Endodermal cell (in vitro differentiated cells): ENCODE measurements around the gene TSPAN18. TPM values are rescaled to one million over a fixed set of nuclear protein-coding genes. Genes with fewer than 3 reads are reported as not detected.

ENCODE experiments used
- DNase-seq: peaks from one replicate; pipeline ENCODE4 v3.0.0-alpha.2; 2017
- H3K27ac ChIP-seq: 2 replicates; pipeline ENCODE4 v1.5.1; 2013; ENCODE audit warnings: mild to moderate bottlenecking, low read depth, low read length, moderate library complexity
- H3K27me3 ChIP-seq: 2 replicates; pipeline ENCODE4 v1.6.1; 2013; ENCODE audit warnings: mild to moderate bottlenecking, low read length, moderate library complexity; ENCODE audit not compliant: insufficient read depth, control insufficient read depth, poor library complexity, severe bottlenecking
- H3K36me3 ChIP-seq: 2 replicates; pipeline ENCODE4 v1.7.0; 2013; ENCODE audit warnings: mild to moderate bottlenecking, low read length, moderate library complexity; ENCODE audit not compliant: control insufficient read depth, insufficient read depth
- H3K4me1 ChIP-seq: one replicate; pipeline ENCODE4 v1.7.0; 2013; ENCODE audit warnings: low read length; ENCODE audit not compliant: control insufficient read depth, insufficient read depth
- H3K4me3 ChIP-seq: 2 replicates; pipeline ENCODE4 v1.5.1; 2013; ENCODE audit warnings: mild to moderate bottlenecking, low read length, moderate library complexity
- H3K9ac ChIP-seq: 2 replicates; pipeline ENCODE4 v1.6.1; 2013; ENCODE audit warnings: mild to moderate bottlenecking, low read length, moderate library complexity; ENCODE audit not compliant: poor library complexity, severe bottlenecking; ENCODE audit errors: extremely low read depth
- H3K9me3 ChIP-seq: 2 replicates; pipeline ENCODE4 v1.6.1; 2013; ENCODE audit warnings: mild to moderate bottlenecking, low read length, moderate library complexity; ENCODE audit not compliant: control insufficient read depth
- H3K27ac Mint-ChIP-seq: 2 replicates; pipeline ENCODE4 v1.8.0; 2020; ENCODE audit warnings: mixed read lengths
- H3K27me3 Mint-ChIP-seq: 2 replicates; pipeline ENCODE4 v1.8.0; 2021; ENCODE audit warnings: mild to moderate bottlenecking, mixed read lengths; ENCODE audit not compliant: insufficient read depth
- H3K36me3 Mint-ChIP-seq: 2 replicates; pipeline ENCODE4 v1.8.0; 2020; ENCODE audit warnings: low read depth, mixed read lengths
- H3K4me1 Mint-ChIP-seq: 2 replicates; pipeline ENCODE4 v1.8.0; 2020; ENCODE audit warnings: mixed read lengths
- H3K4me3 Mint-ChIP-seq: 2 replicates; pipeline ENCODE4 v1.8.0; 2020; ENCODE audit warnings: mild to moderate bottlenecking, moderate library complexity, mixed read lengths
- H3K9me3 Mint-ChIP-seq: 2 replicates; pipeline ENCODE4 v1.8.0; 2020; ENCODE audit warnings: mild to moderate bottlenecking, mixed read lengths
- CTCF ChIP-seq: fragments of 200-600 bp; sonication (generic); conservative IDR thresholded peaks from 2 replicates; pipeline ENCODE4 v1.5.0; 2021; ENCODE audit warnings: antibody characterized with exemption, mild to moderate bottlenecking
- WGBS, 2 experiments: methylation state at CpG; one replicate each; pipeline versions ENCODE4 v1.1.5 to v1.1.7; 2013; ENCODE audit warnings: missing lambda C conversion rate in 2 of 2, mixed read lengths in 1 of 2; ENCODE audit not compliant: insufficient coverage in 1 of 2, insufficient read length in 1 of 2; 5-methylcytosine and 5-hydroxymethylcytosine counted together
- total RNA-seq, 2 donors: library from RNA; stranded (reverse); fragmentation: NEBNext Ultra II Directional in 1 of 2; extraction: Animal tissue kit (Norgen Biotek cat#: 25700) in 1 of 2; gene quantifications; 2 replicates in 1 of 2; 3 replicates in 1 of 2; pipeline ENCODE4 v1.2.1, GENCODE V29; 2021

Gene TSPAN18
- total RNA-seq, 2 donors from 2014 or later: 28.0 to 28.7 TPM

DNA sequence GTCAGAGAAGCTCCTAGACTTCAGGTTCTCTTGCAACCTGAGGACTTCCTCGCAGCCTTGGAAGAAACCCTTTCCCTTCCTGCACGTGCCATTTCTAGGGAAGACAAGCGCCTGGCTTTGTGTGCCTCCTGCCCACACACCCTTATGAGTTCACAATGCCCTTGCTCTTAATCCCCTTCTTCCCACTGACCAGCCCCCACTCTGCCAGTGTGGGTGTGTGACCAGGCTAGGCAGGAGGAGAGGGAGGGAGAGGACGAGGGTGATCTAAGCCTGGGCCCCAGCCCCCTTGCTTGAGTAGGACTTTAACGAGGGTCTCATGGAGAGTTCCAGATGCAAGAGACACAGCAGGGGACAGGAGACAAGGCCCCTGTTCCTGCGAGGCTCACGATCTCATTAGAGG, 193.7 kb downstream of the TSPAN18 start:
- no peak overlapping the region for H3K4me3 ChIP-seq
- H3K36me3 Mint-ChIP-seq: no peaks in the 10 kb centered on the region
- no peaks in the 10 kb centered on the region for H3K9me3 Mint-ChIP-seq
- H3K27ac Mint-ChIP-seq: no peak overlapping the region
- no peaks in the 10 kb centered on the region for H3K9me3 ChIP-seq
- WGBS, 2 experiments: 85 to 89% methylated on average over 6 to 7 of the region's 7 CpGs
- no peak overlapping the region for H3K4me3 Mint-ChIP-seq
- no peak for TF ChIP-seq CTCF
- no peak for DNase-seq
- no peaks in the 10 kb centered on the region for H3K4me1 ChIP-seq
- no peak overlapping the region for H3K9ac ChIP-seq
- no peaks in the 10 kb centered on the region for H3K36me3 ChIP-seq
- no peak overlapping the region for H3K27ac ChIP-seq
- no peaks in the 10 kb centered on the region for H3K27me3 Mint-ChIP-seq
- H3K27me3 ChIP-seq: no peaks in the 10 kb centered on the region
- H3K4me1 Mint-ChIP-seq: peaks cover 4% of the 10 kb centered on the region

DNA sequence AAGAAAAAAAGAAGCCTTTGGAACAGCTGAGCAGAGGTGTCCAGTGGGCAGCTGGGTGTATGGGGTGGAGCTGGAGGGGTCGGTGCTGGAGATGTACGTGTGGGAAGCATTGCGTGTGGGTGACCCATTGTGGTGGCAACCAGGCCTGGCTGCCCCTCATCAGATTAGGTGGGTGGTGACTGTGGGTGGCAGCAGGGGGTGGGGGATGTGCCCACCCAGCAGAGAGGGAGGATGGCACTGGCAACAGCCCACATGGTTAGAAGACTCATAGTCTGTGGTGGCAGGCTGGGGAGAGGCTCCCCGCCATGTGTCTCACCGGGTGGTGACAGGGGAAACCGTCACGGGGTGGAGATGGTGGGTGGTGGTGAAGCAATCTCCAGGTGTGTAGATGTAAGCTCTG, 196.4 kb downstream of the TSPAN18 start:
- WGBS, 2 experiments: 98% methylated on average over 7 of the region's 7 CpGs; no CpG with 5 or more reads in 1 of the 2 experiments
- Mint-ChIP-seq H3K27ac (no peak overlapping the region), H3K9me3 (no peaks in the 10 kb centered on the region), H3K36me3 (no peaks in the 10 kb centered on the region), H3K4me3 (no peak overlapping the region), H3K4me1 (peaks cover 4% of the 10 kb centered on the region), H3K27me3 (no peaks in the 10 kb centered on the region)
- no peak for TF ChIP-seq CTCF
- Histone ChIP-seq H3K9me3 (no peaks in the 10 kb centered on the region), H3K4me3 (no peak overlapping the region), H3K27me3 (no peaks in the 10 kb centered on the region), H3K9ac (no peak overlapping the region), H3K4me1 (peaks cover 3% of the 10 kb centered on the region), H3K36me3 (no peaks in the 10 kb centered on the region), H3K27ac (no peak overlapping the region)
- DNase-seq: no peak

- H3K36me3 ChIP-seq: no peaks in the 10 kb centered on the region
- H3K9me3 ChIP-seq: no peaks in the 10 kb centered on the region
- H3K9ac ChIP-seq: no peak overlapping the region
- H3K4me1 ChIP-seq: peaks cover 3% of the 10 kb centered on the region
- Mint-ChIP-seq H3K36me3 (no peaks in the 10 kb centered on the region), H3K4me1 (peaks cover 7% of the 10 kb centered on the region), H3K27me3 (no peaks in the 10 kb centered on the region), H3K9me3 (no peaks in the 10 kb centered on the region), H3K4me3 (no peak overlapping the region), H3K27ac (no peak overlapping the region)
- WGBS, 2 experiments: 97 to 100% methylated on average over 3 of the region's 3 CpGs
- no peak for TF ChIP-seq CTCF
- no peak for DNase-seq
- no peak overlapping the region for H3K4me3 ChIP-seq
- H3K27ac ChIP-seq: no peak overlapping the region
- H3K27me3 ChIP-seq: no peaks in the 10 kb centered on the region
Measured at GRCh38 chr11:44923806-44924205, 197.0 kb downstream of the TSPAN18 start.
